Neuronal stem cell (in vitro differentiated cells): ENCODE data around the gene MTMR6.

Experiments
- DNase-seq: peaks from one replicate; pipeline ENCODE4 v3.0.0-alpha.2; 2013; ENCODE audit warnings: low spot score
- H2AFZ ChIP-seq: one replicate; pipeline ENCODE4 v1.6.1; 2013; ENCODE audit warnings: mild to moderate bottlenecking, low read length, inconsistent platforms
- H2AK5ac ChIP-seq: 2 replicates; pipeline ENCODE4 v1.6.1; 2013; ENCODE audit warnings: low read depth, mild to moderate bottlenecking, inconsistent platforms, low read length, moderate library complexity, mixed read lengths
- H2BK120ac ChIP-seq: 2 replicates; pipeline ENCODE4 v1.6.1; 2013; ENCODE audit warnings: low read depth, mild to moderate bottlenecking, inconsistent platforms, low read length, moderate library complexity, mixed read lengths
- H2BK12ac ChIP-seq: one replicate; pipeline ENCODE4 v1.6.1; 2013; ENCODE audit warnings: low read length, inconsistent platforms
- H2BK15ac ChIP-seq: 2 replicates; pipeline ENCODE4 v1.6.1; 2013; ENCODE audit warnings: mild to moderate bottlenecking, low read length, inconsistent platforms, mixed read lengths
- H2BK5ac ChIP-seq: one replicate; pipeline ENCODE4 v1.6.1; 2013; ENCODE audit warnings: inconsistent platforms, mild to moderate bottlenecking, low read length, moderate library complexity
- H3K14ac ChIP-seq: one replicate; pipeline ENCODE4 v1.6.1; 2013; ENCODE audit warnings: low read length, inconsistent platforms
- H3K18ac ChIP-seq: 2 replicates; pipeline ENCODE4 v1.6.1; 2013; ENCODE audit warnings: low read length, inconsistent platforms
- H3K23ac ChIP-seq: 2 replicates; pipeline ENCODE4 v1.6.1; 2013; ENCODE audit warnings: low read depth, mild to moderate bottlenecking, mixed read lengths, low read length, inconsistent platforms; ENCODE audit not compliant: poor library complexity
- H3K27ac ChIP-seq: replicated peaks from 3 replicates; pipeline ENCODE4 v1.5.1; 2013; ENCODE audit warnings: low read length, inconsistent platforms
- H3K27me3 ChIP-seq, 3 experiments: 2 replicates each; pipeline ENCODE4 v1.6.1; 2013; ENCODE audit warnings: low read length in 3 of 3, mild to moderate bottlenecking in 2 of 3, inconsistent platforms in 1 of 3, low read depth in 1 of 3, mixed read lengths in 1 of 3, moderate library complexity in 1 of 3; ENCODE audit not compliant: control insufficient read depth in 3 of 3, insufficient read depth in 3 of 3
- H3K36me3 ChIP-seq, 2 donors: replicated peaks in 1 of 2; 2 replicates each; pipeline ENCODE4 v1.6.1; 2013; ENCODE audit warnings: low read length in 2 of 2; ENCODE audit not compliant: control insufficient read depth in 2 of 2, insufficient read depth in 2 of 2
- H3K4ac ChIP-seq: 2 replicates; pipeline ENCODE4 v1.6.1; 2013; ENCODE audit warnings: inconsistent platforms, mild to moderate bottlenecking, low read length, moderate library complexity
- H3K4me1 ChIP-seq, 2 donors: 1 replicate in 1 of 2; 2 replicates in 1 of 2; pipeline ENCODE4 v1.6.1; 2013; ENCODE audit warnings: low read length in 2 of 2, low read depth in 1 of 2; ENCODE audit not compliant: control insufficient read depth in 2 of 2, insufficient read depth in 1 of 2
- H3K4me2 ChIP-seq: one replicate; pipeline ENCODE4 v1.6.1; 2013; ENCODE audit warnings: mild to moderate bottlenecking, low read length, inconsistent platforms; ENCODE audit not compliant: insufficient read depth, poor library complexity, severe bottlenecking
- H3K4me3 ChIP-seq, 2 donors: 2 replicates each; pipeline ENCODE4 v1.5.1; 2013; ENCODE audit warnings: low read length in 2 of 2, mild to moderate bottlenecking in 2 of 2, inconsistent platforms in 1 of 2, moderate library complexity in 1 of 2
- H3K79me1 ChIP-seq: one replicate; pipeline ENCODE4 v1.6.1; 2013; ENCODE audit warnings: low read depth, mild to moderate bottlenecking, inconsistent platforms, low read length, moderate library complexity
- H3K9ac ChIP-seq: one replicate; pipeline ENCODE4 v1.6.1; 2013; ENCODE audit warnings: mild to moderate bottlenecking, low read depth, low read length, inconsistent platforms; ENCODE audit not compliant: poor library complexity
- H3K9me3 ChIP-seq, 2 donors: replicated peaks in 1 of 2; 2 replicates each; pipeline versions ENCODE3 to v1.6.1; 2013; ENCODE audit warnings: low read length in 2 of 2, mild to moderate bottlenecking in 2 of 2, inconsistent platforms in 1 of 2, low read depth in 1 of 2, mixed read lengths in 1 of 2, moderate library complexity in 1 of 2; ENCODE audit not compliant: control insufficient read depth in 2 of 2, insufficient read depth in 1 of 2
- H4K8ac ChIP-seq: one replicate; pipeline ENCODE4 v1.6.1; 2013; ENCODE audit warnings: low read depth, mild to moderate bottlenecking, inconsistent platforms, low read length, moderate library complexity
- H4K91ac ChIP-seq: one replicate; pipeline ENCODE4 v1.6.1; 2013; ENCODE audit warnings: low read length, low read depth, mild to moderate bottlenecking, inconsistent platforms; ENCODE audit not compliant: poor library complexity
- WGBS, 2 donors: extraction: QIAGEN DNeasy Blood & Tissue Kit; methylation state at CpG; one replicate each; pipeline ENCODE4 v1.1.7; 2013; ENCODE audit warnings: missing lambda C conversion rate in 2 of 2, mixed read lengths in 1 of 2; ENCODE audit not compliant: insufficient read length in 2 of 2, insufficient replicate concordance in 1 of 2; ENCODE audit errors: extremely low coverage in 2 of 2; 5-methylcytosine and 5-hydroxymethylcytosine counted together

MTMR6 gene

GRCh38 chr13:25227690-25228089 is 59.6 kb downstream of the MTMR6 start:
- no peaks in the 10 kb centered on the region for H3K27me3 ChIP-seq
- no peak overlapping the region for H3K4me3 ChIP-seq
- no peak overlapping the region for H3K9ac ChIP-seq
- no peak overlapping the region for H2AK5ac ChIP-seq
- no peaks in the 10 kb centered on the region for H3K79me1 ChIP-seq
- H4K91ac ChIP-seq: no peak overlapping the region
- no peak overlapping the region for H3K23ac ChIP-seq
- H4K8ac ChIP-seq: no peak overlapping the region
- no peaks in the 10 kb centered on the region for H3K36me3 ChIP-seq
- H2BK12ac ChIP-seq: no peak overlapping the region
- H3K18ac ChIP-seq: no peak overlapping the region
- no peak overlapping the region for H2AFZ ChIP-seq
- no peaks in the 10 kb centered on the region for H3K9me3 ChIP-seq
- no CpG with 5 or more reads among the region's 15 CpGs for WGBS, 2 donors
- no peak overlapping the region for H2BK5ac ChIP-seq
- H3K14ac ChIP-seq: no peak overlapping the region
- H2BK120ac ChIP-seq: no peak overlapping the region
- peaks cover 0 to 1% of the 10 kb centered on the region in 2 donors for H3K4me1 ChIP-seq
- no peak overlapping the region for H3K27ac ChIP-seq
- no peak overlapping the region for H3K4me2 ChIP-seq
- no peak overlapping the region for H2BK15ac ChIP-seq
- no peak overlapping the region for H3K4ac ChIP-seq
- DNase-seq: no peak

GRCh38 chr13:25225970-25226369 is 61.3 kb downstream of the MTMR6 start:
- no peaks in the 10 kb centered on the region for H3K9me3 ChIP-seq
- no peak overlapping the region for H3K14ac ChIP-seq
- no peak overlapping the region for H2AFZ ChIP-seq
- no peak overlapping the region for H3K18ac ChIP-seq
- H3K23ac ChIP-seq: no peak overlapping the region
- no peak overlapping the region for H4K91ac ChIP-seq
- H3K4ac ChIP-seq: no peak overlapping the region
- H3K4me3 ChIP-seq: no peak overlapping the region
- DNase-seq: no peak
- no peak overlapping the region for H2BK15ac ChIP-seq
- H3K36me3 ChIP-seq: no peaks in the 10 kb centered on the region
- no peak overlapping the region for H2BK120ac ChIP-seq
- no CpG with 5 or more reads among the region's 4 CpGs for WGBS, 2 donors
- H3K79me1 ChIP-seq: no peaks in the 10 kb centered on the region
- peaks cover 0 to 1% of the 10 kb centered on the region in 2 donors for H3K4me1 ChIP-seq
- H3K27me3 ChIP-seq: no peaks in the 10 kb centered on the region
- no peak overlapping the region for H3K4me2 ChIP-seq
- no peak overlapping the region for H3K9ac ChIP-seq
- no peak overlapping the region for H2BK5ac ChIP-seq
- no peak overlapping the region for H2BK12ac ChIP-seq
- no peak overlapping the region for H2AK5ac ChIP-seq
- no peak overlapping the region for H3K27ac ChIP-seq
- H4K8ac ChIP-seq: no peak overlapping the region

GRCh38 chr13:25224151-25224550 is 63.1 kb downstream of the MTMR6 start:
- no peak overlapping the region for H2BK15ac ChIP-seq
- no peaks in the 10 kb centered on the region for H3K36me3 ChIP-seq
- no peaks in the 10 kb centered on the region for H3K79me1 ChIP-seq
- H3K18ac ChIP-seq: no peak overlapping the region
- H3K27ac ChIP-seq: no peak overlapping the region
- no peak overlapping the region for H3K23ac ChIP-seq
- no peak for DNase-seq
- H3K27me3 ChIP-seq: no peaks in the 10 kb centered on the region
- no peak overlapping the region for H3K14ac ChIP-seq
- no peak overlapping the region for H4K8ac ChIP-seq
- no peak overlapping the region for H4K91ac ChIP-seq
- no peak overlapping the region for H3K4me2 ChIP-seq
- H3K4ac ChIP-seq: no peak overlapping the region
- no peak overlapping the region for H2BK12ac ChIP-seq
- H2BK5ac ChIP-seq: no peak overlapping the region
- no peaks in the 10 kb centered on the region for H3K9me3 ChIP-seq
- H2AK5ac ChIP-seq: no peak overlapping the region
- no peak overlapping the region for H2AFZ ChIP-seq
- H3K9ac ChIP-seq: no peak overlapping the region
- no peak overlapping the region for H3K4me3 ChIP-seq
- WGBS, 2 donors: no CpG with 5 or more reads among the region's 9 CpGs
- no peaks in the 10 kb centered on the region for H3K4me1 ChIP-seq
- H2BK120ac ChIP-seq: no peak overlapping the region

GRCh38 chr13:25222740-25223139 is 64.5 kb downstream of the MTMR6 start:
- Histone ChIP-seq H3K9me3 (no peaks in the 10 kb centered on the region), H3K14ac (no peak overlapping the region), H3K79me1 (no peaks in the 10 kb centered on the region), H3K4me2 (no peak overlapping the region), H3K27me3 (no peaks in the 10 kb centered on the region), H3K36me3 (no peaks in the 10 kb centered on the region), H2BK120ac (no peak overlapping the region), H2AFZ (no peak overlapping the region), H2BK15ac (no peak overlapping the region), H2BK12ac (no peak overlapping the region), H3K23ac (no peak overlapping the region), H4K8ac (no peak overlapping the region), H3K4ac (no peak overlapping the region), H3K18ac (peak overlapping the region; percentile 48), H2AK5ac (no peak overlapping the region), H2BK5ac (no peak overlapping the region), H4K91ac (no peak overlapping the region), H3K9ac (no peak overlapping the region), H3K27ac (no peak overlapping the region), H3K4me3 (no peak overlapping the region), H3K4me1 (peaks cover 0 to 11% of the 10 kb centered on the region in 2 donors)
- no peak for DNase-seq
- WGBS, 2 donors: no CpG with 5 or more reads among the region's 9 CpGs
